OCI-LY3 (cell line): Measurements from ENCODE around the gene LRRN2.

ENCODE experiments used
- H2AFZ ChIP-seq: fragments of 200-600, 300-600 bp; shearing (Covaris generic); 2 replicates; pipeline ENCODE4 v1.6.0; 2014; ENCODE audit warnings: antibody characterized with exemption, low read depth, low read length
- H3K27ac ChIP-seq: fragments of 200-600, 300-600 bp; sonication (generic); 2 replicates; pipeline ENCODE4 v1.5.1; 2014; ENCODE audit warnings: mild to moderate bottlenecking, low read length, moderate library complexity, mixed read lengths
- H3K27me3 ChIP-seq: fragments of 200-600, 300-600 bp; sonication (generic); 2 replicates; pipeline ENCODE4 v1.6.1; 2014; ENCODE audit warnings: low read depth, low read length, mixed read lengths
- H3K36me3 ChIP-seq: fragments of 200-600, 300-600 bp; sonication (generic); replicated peaks from 2 replicates; pipeline ENCODE3; 2014; ENCODE audit warnings: low read depth, low read length, mixed read lengths
- H3K4me1 ChIP-seq: fragments of 300-600, 200-600 bp; sonication (generic); 2 replicates; pipeline ENCODE4 v1.6.1; 2014; ENCODE audit warnings: low read length, mixed read lengths
- H3K4me2 ChIP-seq: fragments of 200-600, 300-600 bp; sonication (generic); 2 replicates; pipeline ENCODE4 v1.6.1; 2014; ENCODE audit warnings: low read length, mixed read lengths
- H3K4me3 ChIP-seq: fragments of 300-600, 200-600 bp; sonication (generic); 2 replicates; pipeline ENCODE4 v1.5.1; 2014; ENCODE audit warnings: antibody characterized with exemption, mild to moderate bottlenecking, low read length, moderate library complexity
- H3K79me2 ChIP-seq: fragments of 300-600, 200-600 bp; shearing (Covaris generic); 2 replicates; pipeline ENCODE4 v1.6.1; 2014; ENCODE audit warnings: mild to moderate bottlenecking, low read length, mixed read lengths
- H3K9ac ChIP-seq: fragments of 300-600, 200-600 bp; shearing (Covaris generic); 2 replicates; pipeline ENCODE4 v1.6.0; 2014; ENCODE audit warnings: mild to moderate bottlenecking, low read length, moderate library complexity
- H3K9me3 ChIP-seq: fragments of 200-600, 300-600 bp; shearing (Covaris generic); 2 replicates; pipeline ENCODE4 v1.6.1; 2014; ENCODE audit warnings: low read length, mixed read lengths; ENCODE audit not compliant: insufficient read depth
- H4K20me1 ChIP-seq: fragments of 200-600, 300-600 bp; sonication (generic); 2 replicates; pipeline ENCODE4 v1.6.1; 2016; ENCODE audit warnings: low read length, mixed read lengths; ENCODE audit not compliant: insufficient read depth
- CTCF ChIP-seq: fragments of 200-600, 300-600 bp; sonication (generic); IDR thresholded peaks from 2 replicates; pipeline ENCODE4 v1.5.1; 2014; ENCODE audit warnings: antibody characterized with exemption, low read length, low read depth
- EZH2phosphoT487 ChIP-seq: fragments of 200-600 bp; shearing (Covaris generic); IDR thresholded peaks from 2 replicates; pipeline ENCODE4 v1.6.1; 2018; ENCODE audit warnings: antibody characterized with exemption, mixed run types, low read depth

Gene LRRN2

GRCh38 chr1:204709021-204709420 is 23.5 kb upstream of the LRRN2 start:
- TF ChIP-seq CTCF (no peak), EZH2phosphoT487 (no peak)
- Histone ChIP-seq H4K20me1 (no peaks in the 10 kb centered on the region), H3K4me3 (no peak overlapping the region), H3K9ac (no peak overlapping the region), H3K79me2 (no peaks in the 10 kb centered on the region), H3K4me2 (no peak overlapping the region), H3K9me3 (no peaks in the 10 kb centered on the region), H3K27ac (no peak overlapping the region), H3K27me3 (peaks cover 66% of the 10 kb centered on the region), H2AFZ (no peak overlapping the region), H3K4me1 (no peaks in the 10 kb centered on the region), H3K36me3 (no peaks in the 10 kb centered on the region)

- Histone ChIP-seq H3K9ac (no peak overlapping the region), H3K79me2 (no peaks in the 10 kb centered on the region), H3K27ac (no peak overlapping the region), H3K4me2 (no peak overlapping the region), H3K36me3 (no peaks in the 10 kb centered on the region), H2AFZ (no peak overlapping the region), H3K4me3 (no peak overlapping the region), H3K4me1 (no peaks in the 10 kb centered on the region), H3K27me3 (peaks cover 54% of the 10 kb centered on the region), H3K9me3 (no peaks in the 10 kb centered on the region), H4K20me1 (no peaks in the 10 kb centered on the region)
- TF ChIP-seq CTCF = no peak
- TF ChIP-seq EZH2phosphoT487 = no peak
Measured at GRCh38 chr1:204706838-204707509, 21.4 kb upstream of the LRRN2 start.

GRCh38 chr1:204705888-204706837 is 20.6 kb upstream of the LRRN2 start:
- Histone ChIP-seq H3K4me2 (no peak overlapping the region), H3K36me3 (no peaks in the 10 kb centered on the region), H2AFZ (no peak overlapping the region), H3K9me3 (no peaks in the 10 kb centered on the region), H3K27ac (no peak overlapping the region), H3K27me3 (peaks cover 49% of the 10 kb centered on the region), H3K4me1 (no peaks in the 10 kb centered on the region), H4K20me1 (no peaks in the 10 kb centered on the region), H3K79me2 (no peaks in the 10 kb centered on the region), H3K9ac (no peak overlapping the region), H3K4me3 (no peak overlapping the region)
- TF ChIP-seq EZH2phosphoT487 (no peak), CTCF (no peak)

GRCh38 chr1:204705493-204705811 is 19.9 kb upstream of the LRRN2 start:
- Histone ChIP-seq H3K27me3 (peaks cover 42% of the 10 kb centered on the region), H3K79me2 (no peaks in the 10 kb centered on the region), H2AFZ (no peak overlapping the region), H3K9me3 (no peaks in the 10 kb centered on the region), H3K4me1 (no peaks in the 10 kb centered on the region), H3K4me2 (no peak overlapping the region), H3K36me3 (no peaks in the 10 kb centered on the region), H3K4me3 (no peak overlapping the region), H3K9ac (no peak overlapping the region), H4K20me1 (no peaks in the 10 kb centered on the region), H3K27ac (no peak overlapping the region)
- TF ChIP-seq EZH2phosphoT487 (no peak), CTCF (no peak)
